HG02610 (cell line): ENCODE measurements around the gene IL1RAPL2.

Experiments used
- ATAC-seq: cut with Tn5 transposase; IDR thresholded peaks from one replicate; pipeline ENCODE4 v1.9.1; 2021; ENCODE audit warnings: mild to moderate bottlenecking, moderate library complexity; ENCODE audit not compliant: unreplicated experiment

Gene IL1RAPL2

DNA sequence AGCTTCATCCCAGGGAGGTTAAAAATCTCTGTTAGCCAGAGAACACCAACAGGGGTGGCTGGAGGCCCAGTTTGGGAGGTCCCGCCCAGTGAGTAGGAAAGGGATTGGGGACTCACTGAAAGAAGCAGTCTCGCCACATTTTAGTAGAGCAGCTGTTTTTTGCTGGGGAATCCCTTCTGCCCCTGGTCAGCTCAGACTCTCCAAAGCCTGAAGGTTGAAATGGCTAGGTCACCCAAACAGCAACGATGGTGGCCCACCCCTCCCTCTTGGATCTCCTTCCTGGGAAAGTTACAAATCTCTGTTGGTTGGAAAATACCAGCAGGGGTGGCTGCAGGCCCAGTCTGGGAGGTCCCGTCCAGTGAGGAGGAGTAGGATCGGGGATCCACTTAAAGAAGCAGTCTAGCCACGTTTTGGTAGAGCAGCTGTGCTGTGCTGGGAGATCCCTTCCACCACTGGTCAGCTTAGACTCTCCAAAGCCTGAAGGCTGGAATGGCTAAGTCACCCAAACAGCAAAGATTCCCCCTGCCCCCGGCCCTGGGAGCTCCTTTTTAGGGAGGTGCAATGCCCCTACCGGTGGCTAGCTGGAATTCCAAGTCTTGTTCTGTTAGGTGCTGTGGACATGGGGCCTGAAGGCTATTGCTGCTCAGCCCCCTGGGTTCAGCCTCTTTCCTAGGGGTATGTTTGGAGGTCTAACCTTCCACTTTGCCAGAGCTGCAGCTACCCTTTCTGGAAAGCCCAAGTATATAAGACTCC lies 694.5 kb downstream of the IL1RAPL2 start:
- no peak for ATAC-seq

DNA sequence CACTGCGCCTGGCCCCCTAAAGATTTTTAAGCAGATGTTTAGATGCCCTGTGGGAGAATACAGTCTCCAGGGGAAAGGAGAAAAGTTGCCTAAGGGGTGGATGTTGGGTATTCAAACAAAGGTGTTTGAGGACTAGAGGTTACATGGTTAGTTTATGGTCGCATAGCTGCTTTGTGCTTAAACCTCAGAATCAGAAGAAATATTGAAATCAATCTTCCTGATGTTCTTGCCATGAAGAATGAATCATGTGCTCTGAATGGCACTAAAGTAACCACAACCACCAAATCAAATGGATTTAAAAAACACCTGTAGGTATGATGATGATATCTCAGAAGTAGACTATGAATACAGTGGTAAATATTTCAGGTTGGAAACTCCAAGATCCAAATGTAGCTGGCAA lies 697.2 kb downstream of the IL1RAPL2 start:
- no peak for ATAC-seq

DNA sequence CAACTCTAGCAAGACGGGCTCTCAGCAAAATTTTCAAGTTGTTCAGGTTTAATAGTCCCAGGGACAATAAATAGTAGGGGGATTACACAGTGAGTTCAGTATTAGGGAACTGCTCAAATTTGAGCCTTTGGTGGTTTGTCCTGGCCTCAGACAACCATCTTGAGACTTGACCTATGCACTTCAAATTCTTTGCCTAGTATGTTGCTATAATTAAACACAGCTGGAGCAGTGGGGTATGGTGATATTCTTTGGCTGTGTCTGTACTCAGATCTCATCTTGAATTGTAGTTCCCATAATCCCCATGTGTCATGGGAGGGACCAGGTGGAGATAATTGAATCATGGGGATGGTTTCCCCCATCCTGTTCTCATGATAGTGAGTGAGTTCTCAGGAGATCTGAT lies 697.8 kb downstream of the IL1RAPL2 start:
- no peak for ATAC-seq

DNA sequence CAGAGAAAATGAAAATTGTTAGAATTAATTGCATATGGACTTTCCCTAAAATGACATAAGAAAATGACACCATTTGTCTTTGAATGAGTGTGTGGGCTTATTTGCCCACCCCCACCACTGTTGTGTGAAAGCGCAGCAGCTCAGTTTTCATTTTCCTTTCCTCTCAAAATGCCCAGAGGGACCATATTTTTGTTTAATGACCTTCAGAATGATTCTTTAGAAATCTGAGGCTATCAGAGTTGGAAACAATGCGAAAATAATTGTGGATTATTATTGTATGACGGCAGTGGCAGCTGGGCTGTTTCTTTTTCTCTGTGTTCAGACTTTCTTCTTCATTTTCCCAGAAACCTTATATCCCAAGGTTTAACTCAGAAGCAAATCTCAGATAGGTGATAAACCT lies 699.1 kb downstream of the IL1RAPL2 start:
- no peak for ATAC-seq

DNA sequence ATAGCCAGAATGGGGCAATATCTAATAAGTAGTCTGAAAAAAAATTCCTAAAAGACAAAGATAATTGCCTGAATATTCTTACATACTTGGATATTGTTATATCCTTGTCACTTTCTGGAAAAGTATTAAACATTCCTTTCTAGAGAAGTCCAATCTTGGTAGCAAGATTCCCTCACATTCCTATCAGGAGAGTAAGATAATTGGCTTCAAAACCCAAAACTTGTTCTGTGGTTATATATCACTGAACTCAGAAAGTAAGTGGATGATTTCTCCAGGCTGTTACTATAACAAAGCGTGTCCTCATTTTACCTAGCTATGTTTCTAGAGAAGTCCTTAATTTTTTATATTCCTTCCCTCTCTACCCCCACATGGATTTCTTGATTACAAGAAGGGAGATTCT lies 700.5 kb downstream of the IL1RAPL2 start:
- ATAC-seq = no peak

DNA sequence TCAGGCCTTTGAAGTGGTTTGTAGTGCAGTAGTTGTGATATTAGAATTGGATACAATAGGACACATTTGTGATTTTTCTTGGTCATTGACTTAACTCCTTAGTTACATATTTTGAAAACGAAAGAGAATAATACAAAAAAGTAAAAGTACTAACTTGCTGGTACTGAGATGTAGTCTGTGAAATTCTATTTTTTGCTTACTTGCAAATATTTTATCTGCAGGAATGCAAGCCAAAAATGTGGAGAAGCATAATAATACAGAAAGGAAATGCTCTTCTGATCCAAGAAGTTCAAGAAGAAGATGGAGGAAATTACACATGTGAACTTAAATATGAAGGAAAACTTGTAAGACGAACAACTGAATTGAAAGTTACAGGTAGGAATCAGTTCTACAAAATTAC lies 701.2 kb downstream of the IL1RAPL2 start:
- no peak for ATAC-seq

DNA sequence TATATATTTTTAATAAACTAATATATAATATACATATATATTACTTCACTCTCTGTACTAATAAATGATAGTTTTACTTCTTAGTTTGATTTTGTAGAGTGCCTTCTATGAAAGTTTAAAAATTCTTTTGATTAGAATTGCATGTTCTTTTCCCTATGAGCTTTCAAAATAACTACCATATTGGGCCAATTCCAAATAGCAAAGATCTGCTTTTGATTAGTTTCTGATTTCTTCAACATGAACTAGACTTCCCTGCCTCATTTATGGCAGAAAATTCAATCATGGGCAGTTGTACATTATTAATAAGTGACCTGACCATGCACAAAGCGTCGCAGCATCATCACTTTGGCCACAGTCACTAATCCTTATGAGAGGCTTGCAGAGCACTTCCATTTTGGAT lies 703.4 kb downstream of the IL1RAPL2 start:
- ATAC-seq = no peak

DNA sequence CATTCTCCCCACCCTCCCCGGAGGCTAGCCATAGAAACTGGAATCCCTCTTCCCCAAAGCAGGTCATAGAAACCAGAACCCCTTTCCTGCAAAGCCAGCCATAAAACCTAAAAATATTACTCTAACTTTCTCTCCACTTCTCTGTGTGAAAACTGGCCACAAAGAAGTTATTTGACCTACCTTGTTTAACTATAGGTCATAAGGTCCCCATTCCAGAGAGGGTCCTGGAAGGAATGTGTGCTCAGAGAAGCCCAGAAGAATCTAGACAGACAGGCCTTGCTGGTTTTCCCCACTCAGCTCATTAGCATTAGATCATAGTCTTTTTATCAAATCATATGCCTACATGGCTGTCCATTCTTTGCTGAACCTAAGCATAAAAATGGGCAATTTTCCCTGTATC lies 707.3 kb downstream of the IL1RAPL2 start:
- ATAC-seq = no peak

DNA sequence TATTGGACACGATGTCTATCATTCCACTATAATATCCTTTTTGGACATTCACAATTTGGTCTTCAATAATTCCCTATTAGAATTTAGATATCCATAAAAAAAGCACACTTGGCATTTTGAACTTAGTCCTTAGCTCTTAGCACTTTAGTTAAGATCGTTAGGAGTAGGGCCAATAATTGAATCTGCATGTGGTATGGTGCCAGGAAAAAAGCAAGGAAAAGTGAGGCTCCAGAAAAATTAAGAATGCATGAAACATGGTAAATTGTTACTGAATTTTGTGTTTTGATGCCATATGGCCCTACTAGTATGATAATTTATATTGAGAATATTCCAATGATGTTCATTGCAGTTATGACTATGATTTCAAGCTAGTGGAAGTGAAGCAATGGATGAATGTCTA lies 708.1 kb downstream of the IL1RAPL2 start:
- no peak for ATAC-seq

DNA sequence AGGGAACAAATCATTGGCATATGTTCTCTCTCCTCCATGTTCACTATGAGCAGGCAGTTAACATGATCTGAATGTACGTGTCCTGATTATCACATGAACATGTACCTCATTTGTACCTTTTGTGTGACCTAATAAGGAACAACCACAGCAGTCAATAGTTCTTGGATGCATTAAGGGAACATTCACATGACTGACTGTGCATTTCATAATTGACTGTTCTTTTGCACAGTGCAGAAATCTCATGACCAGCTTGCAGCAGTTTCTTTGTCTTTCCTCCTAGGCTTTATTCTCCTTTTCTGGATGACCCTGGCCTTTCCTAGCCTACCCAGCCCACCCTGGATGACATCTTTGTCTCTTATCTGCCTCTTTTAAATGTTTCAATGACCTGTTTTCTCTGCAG lies 711.1 kb downstream of the IL1RAPL2 start:
- ATAC-seq = no peak

DNA sequence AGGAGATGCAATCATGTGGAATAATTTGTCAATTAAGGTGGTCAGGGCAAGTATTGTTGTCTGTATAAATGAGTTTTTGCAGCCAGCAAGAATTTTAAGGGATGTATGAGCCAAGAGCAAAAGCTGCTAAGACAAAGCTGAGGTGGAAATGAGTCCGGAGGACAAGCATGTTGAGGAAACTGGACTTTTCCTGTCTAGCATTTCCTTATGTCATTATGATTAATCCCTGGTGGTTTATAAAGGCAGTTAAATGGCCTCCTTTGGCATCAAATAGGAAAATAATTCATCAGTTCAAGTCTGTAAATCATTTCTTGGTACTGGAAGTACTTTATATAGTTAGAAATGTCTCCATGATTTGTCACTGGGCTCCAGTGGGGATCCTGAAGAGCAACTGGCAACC lies 716.1 kb downstream of the IL1RAPL2 start:
- no peak for ATAC-seq

DNA sequence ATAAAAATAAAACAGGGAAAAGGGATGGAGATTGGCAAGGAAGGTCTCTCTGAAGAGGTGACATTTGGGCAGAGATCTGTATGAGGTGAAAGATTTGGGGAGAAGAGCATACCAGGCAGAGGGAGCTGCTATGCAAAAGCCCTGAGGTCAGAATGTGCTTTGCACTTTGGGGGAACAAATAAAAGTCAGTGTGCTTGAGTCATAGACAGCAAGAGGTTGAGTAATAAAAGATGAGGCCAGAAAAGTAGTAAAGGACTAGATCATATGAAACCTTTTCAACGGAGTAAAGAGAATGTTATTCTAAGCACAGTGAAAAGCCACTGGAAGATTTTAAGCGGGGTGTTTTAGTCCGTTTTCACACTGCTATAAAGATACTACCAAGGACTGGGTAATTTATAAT lies 731.0 kb downstream of the IL1RAPL2 start:
- no peak for ATAC-seq

DNA sequence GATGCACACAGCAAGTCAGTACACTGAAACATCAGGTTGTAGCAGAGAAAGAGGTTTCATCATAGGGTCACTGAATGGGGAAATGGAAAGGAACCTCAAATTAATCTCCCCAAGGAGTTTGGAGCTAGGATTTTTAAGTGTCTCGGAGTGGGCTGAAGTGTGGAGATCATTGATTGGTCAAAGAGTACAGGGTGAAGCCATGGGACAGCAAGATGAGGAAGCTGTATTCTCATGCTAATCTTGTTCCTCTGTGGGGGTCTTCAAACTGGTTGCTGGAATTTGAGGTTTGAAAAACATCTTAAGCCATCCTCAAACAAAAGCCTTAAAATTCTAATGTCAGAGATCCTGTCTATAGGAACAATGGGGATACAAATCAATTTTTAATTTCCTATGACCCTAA lies 733.3 kb downstream of the IL1RAPL2 start:
- ATAC-seq = no peak

DNA sequence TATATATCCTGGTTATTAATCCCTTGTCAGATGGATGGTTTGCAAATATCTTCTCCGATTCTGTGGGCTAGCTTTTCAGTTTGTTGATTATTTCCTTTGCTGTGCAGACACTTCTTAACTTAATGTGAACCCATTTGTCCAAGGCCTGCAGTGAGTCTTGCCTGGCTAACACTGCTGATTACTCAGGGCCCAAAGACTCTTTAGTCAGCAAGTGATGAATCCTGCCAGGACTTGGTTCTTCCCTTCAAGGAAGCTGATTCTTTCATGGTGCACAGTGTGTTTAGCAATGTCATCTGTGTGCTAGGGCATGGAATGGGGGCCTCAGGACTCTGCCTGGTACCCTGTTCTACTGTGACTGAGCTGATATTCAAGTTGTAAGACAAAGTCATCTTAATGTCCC lies 736.2 kb downstream of the IL1RAPL2 start:
- ATAC-seq = no peak

DNA sequence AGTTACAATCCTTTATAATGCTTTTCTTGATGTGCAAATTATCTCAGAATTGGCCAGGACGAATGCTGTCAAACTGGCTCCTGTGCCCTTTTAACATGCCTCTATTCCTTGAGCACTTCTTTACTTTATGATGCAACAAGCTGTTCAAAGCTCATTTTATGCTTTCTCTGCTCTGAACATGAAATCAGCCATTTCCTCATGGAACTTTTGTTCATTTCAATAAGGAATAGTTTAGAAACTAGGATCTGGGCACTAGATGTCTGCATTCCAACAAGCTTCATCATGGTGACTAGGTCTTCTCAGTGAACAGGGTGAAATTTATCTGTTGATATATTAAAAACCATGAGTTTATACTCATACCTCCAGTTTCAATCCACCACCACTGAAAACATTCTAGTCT lies 741.8 kb downstream of the IL1RAPL2 start:
- ATAC-seq = no peak

DNA sequence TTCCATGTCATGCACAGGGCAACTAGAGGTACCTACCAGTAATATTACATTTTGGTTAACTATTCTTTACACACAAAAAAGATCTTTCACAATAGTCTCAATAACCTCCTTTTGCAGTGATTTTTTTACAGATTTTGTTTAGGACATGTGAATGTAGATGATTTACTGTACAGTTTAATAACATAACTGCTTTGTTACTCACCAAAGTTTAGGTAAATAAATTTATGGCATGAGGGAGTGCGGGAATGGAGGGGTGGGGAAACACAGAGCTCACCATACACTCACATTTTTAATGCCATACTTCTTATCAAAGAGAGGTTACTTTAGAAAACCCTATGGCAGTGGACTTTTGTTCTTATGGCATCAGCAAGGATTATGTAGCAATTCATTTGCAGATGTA lies 747.6 kb downstream of the IL1RAPL2 start:
- ATAC-seq = no peak

DNA sequence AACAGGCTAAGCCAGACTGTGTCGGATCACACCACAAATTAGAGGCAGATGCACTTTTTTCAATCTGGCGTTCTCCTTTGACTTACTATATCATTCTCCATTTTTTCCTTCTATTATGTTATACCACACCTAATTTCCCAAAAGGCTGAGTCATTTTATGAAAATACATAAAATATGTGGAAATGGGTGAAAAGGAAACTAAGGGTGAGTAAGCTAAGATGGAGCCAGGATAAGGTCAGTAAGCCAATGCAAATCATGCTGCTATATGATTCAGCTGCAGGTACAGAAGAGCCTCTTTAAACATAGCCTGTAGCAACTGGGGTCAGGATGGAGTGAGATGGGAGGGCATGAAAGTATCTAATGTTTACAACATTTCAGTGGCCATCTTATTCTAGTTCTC lies 748.5 kb downstream of the IL1RAPL2 start:
- ATAC-seq = no peak

DNA sequence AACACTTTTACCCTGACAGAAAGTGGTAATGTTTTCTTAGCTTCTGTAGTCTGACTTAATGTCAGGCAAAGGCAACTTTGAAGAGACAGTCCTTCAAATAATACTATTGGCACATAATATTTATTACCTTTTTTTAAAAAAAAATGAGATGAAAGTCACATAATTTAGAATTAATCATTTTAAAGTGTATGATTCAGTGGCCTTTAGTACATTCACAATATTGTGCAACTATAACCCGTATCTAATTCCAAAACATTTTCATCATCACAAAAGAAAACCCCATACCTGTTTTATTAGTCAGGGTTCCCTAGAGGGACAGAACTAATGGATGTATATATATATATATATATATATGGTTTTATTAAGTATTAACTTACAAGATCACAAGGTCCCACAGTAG lies 749.2 kb downstream of the IL1RAPL2 start:
- no peak for ATAC-seq

DNA sequence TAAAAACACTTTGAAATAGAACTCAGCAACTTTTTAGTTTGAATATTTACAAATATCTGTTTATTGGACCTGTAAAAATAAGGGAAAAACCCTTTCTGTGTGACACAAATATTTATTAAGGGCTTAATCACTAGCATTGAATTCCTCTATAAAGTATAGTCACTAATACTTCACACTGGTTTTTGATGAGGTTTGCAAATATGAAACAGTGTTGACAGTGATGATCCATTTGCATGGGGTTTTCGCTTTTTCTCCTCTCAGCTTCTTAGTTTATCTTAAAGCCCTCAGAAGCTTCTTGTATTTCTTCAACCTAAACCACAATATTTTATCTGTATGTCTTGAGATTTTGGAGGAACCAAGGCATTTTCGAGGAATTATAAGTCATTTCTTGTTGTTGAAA lies 751.1 kb downstream of the IL1RAPL2 start:
- no peak for ATAC-seq

DNA sequence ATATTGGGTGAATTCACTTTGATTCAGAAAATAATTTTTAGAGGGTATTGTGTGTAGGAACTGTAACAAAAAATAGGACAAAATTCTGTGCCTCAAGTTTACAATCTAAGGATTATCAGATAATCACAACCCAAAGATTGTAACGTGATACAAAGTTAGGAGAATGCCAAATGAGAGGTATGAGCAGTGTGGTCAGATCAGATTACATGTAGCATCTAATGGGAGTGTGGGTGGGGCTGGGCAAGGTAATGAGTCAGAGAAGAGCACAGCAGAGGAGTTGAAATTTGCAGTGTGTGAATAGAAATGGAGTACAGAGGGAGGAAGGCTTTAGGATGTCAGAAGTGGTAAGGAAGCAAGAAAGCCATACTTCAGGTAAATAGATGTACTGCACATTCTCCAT lies 757.9 kb downstream of the IL1RAPL2 start:
- ATAC-seq = no peak

DNA sequence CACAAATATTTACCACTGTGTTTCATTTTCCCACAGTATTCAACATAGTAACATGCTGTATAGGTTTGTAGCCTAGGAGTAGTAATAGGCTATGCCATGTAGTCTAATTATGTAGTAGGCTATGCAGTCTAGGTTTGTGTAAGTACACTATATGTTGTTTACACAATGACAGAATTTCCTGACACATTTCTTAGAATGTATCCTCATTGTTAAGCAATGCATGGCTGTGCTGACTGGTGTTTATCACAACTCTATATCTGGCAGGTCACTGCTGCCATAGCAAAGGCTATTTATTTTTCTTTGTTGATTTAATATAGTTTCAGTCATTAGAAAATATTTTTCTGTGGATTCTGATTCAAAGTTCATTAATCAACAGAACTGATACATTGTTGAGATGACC lies 762.8 kb downstream of the IL1RAPL2 start:
- ATAC-seq = no peak

DNA sequence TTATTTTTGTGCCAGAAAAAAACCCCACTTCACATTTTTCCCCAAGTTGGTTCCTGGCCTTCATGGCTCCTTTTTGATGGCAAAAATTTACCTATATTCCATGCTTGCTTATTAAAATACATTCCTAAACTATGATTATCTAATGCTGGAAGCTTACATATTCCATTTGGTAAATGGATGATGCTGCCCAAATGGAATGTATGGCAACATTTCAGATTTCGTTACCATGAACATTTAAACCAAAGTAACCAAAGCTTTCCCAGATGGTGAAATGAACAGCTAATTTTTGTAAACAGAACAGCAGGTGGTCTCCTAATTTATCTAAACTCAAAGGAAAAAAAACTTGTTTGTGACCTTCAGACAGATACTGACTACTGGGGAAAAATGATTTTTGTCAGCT lies 765.2 kb downstream of the IL1RAPL2 start:
- no peak for ATAC-seq

DNA sequence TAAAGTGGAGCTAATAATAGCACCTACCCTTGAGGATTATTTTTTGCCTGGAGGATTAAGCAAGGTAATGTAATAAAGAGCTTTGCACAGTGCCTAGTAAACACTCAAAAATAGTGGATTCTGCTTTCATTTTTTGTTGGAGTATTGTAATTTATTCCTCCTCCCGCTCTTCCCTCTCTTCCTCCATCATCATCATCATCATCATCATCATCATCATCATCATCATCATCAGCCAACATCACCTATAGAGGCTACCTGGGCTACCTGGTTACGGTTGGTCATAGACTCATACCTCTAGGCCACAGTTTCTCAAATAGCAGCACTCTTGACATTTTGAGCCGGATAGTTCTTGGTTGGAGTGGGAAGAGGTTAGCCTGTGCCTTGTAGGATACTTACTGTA lies 781.4 kb downstream of the IL1RAPL2 start:
- no peak for ATAC-seq
